T1000 (cell line): ENCODE results near the gene LGALS14.
"Not testable (repeated sequence)": the region's sequence is repeated elsewhere in the genome, so short reads cannot be mapped to it uniquely, and the experiment has no call there.

Experiments used
- DNase-seq: peaks from one replicate; lab custom pipeline; 2025; ENCODE audit warnings: mixed read lengths; lab: John Stamatoyannopoulos, UW

LGALS14 gene, protein sequence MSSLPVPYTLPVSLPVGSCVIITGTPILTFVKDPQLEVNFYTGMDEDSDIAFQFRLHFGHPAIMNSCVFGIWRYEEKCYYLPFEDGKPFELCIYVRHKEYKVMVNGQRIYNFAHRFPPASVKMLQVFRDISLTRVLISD

GRCh38 chr19:39704181-39705044 is at the start of gene LGALS14:
LGALS14 (plus strand) TSS chr19:39704481; CDS start chr19:39704529, 48 bp downstream.
- DNase-seq = no peak

DNA sequence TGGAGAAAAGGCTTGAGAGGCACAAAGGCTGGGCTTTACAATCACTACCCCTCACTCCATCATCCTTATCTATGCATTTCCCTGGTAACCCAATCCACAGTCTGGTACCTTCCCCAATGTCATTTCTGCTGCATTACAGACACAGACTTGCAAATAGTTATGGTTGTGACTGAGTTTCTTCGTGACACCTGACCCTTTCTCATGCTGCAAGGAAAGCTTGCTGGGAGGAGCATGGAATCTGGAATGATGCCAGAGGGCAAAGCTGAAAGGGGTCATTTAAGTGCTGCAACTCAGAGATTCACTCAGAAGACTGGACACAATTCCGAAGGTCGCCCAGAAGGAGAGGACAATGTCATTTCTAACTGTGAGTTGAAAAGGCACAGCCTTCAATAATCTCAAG is 48.7 kb upstream of the LGALS14 start, which contains the start of gene LGALS16:
LGALS16 (plus strand) TSS at position 301 of the 400 bp plus-strand sequence; CDS start at position 350, 49 bp downstream.
- DNase-seq = no peak

GRCh38 chr19:39659791-39660190 is 44.5 kb upstream of the LGALS14 start:
- no peak for DNase-seq

DNA sequence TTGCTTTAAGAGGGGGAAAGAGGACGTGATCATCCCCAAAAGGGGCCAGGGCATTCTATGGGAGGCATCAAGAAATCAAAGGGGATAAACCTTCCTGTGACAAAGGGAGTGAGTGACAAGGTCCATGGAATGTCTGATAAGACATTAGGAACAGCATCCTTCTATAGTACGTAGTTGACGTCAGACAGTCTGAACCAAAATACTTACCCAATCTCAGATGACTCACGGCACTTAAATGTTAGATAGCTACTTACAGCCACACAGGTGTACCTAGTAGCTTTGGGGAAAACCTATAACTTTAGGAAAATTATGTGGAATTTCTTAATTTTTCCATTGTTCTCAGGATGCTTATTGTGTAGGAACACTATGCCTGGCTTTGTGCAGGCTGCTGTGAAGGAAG is 43.6 kb upstream of the LGALS14 start:
- no peak for DNase-seq

GRCh38 chr19:39661565-39661964 is 42.7 kb upstream of the LGALS14 start:
- DNase-seq = no peak

GRCh38 chr19:39669860-39670259 is 34.4 kb upstream of the LGALS14 start:
- not testable (repeated sequence) for DNase-seq

GRCh38 chr19:39670998-39671397 is 33.3 kb upstream of the LGALS14 start:
- no peak for DNase-seq

GRCh38 chr19:39671739-39672363 is 32.4 kb upstream of the LGALS14 start:
- DNase-seq = no peak

GRCh38 chr19:39672473-39672872 is 31.8 kb upstream of the LGALS14 start:
- DNase-seq = no peak

GRCh38 chr19:39673862-39674261 is 30.4 kb upstream of the LGALS14 start:
- DNase-seq = not testable (repeated sequence)

- DNase-seq = no peak
Observed at GRCh38 chr19:39676004-39676403, 28.3 kb upstream of the LGALS14 start.

- no peak for DNase-seq
Observed at GRCh38 chr19:39677961-39678889, 26.1 kb upstream of the LGALS14 start.

GRCh38 chr19:39679056-39679790 is 25.1 kb upstream of the LGALS14 start:
- DNase-seq = no peak

DNA sequence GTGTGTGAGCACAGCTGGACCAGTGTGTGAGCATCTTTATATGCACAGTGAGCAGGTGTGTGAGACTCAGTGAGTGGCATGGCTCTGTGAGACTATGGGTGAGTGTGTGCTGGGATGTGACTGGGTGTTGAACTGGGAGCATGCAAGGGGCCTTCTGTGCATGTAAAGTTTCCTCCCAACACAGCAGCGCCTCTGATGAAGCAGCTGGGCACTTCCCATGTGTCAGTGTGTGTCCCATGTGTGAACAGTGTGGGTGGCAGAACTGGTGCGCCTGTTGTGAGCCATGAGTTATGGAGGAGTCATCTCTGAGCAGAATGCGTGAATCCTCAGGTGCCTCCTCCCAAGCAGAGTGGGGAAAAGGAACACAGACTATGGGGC is 24.5 kb upstream of the LGALS14 start:
- no peak for DNase-seq

DNA sequence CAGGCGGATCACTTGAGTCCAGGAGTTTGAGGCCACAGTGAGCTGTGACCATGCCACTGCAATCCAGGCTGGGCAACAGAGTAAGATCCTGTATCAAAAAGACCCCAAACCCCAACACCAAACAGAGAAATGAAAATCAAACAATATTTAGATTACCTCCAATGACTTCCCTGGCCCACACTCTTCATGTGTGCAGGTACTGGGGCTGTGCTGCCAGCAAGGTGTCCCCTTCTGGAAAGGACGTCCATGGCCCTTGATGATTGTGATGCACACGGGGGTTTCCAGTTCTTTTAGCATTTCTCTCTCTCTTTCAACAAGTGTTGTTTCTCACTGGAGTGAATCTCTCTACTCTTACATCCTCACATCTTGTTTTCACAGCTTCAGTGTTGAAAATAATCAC is 23.7 kb upstream of the LGALS14 start:
- DNase-seq = no peak

- DNase-seq = no peak
Observed at GRCh38 chr19:39681416-39681815, 22.9 kb upstream of the LGALS14 start.

GRCh38 chr19:39684267-39684666 is 20.0 kb upstream of the LGALS14 start:
- no peak for DNase-seq

DNA sequence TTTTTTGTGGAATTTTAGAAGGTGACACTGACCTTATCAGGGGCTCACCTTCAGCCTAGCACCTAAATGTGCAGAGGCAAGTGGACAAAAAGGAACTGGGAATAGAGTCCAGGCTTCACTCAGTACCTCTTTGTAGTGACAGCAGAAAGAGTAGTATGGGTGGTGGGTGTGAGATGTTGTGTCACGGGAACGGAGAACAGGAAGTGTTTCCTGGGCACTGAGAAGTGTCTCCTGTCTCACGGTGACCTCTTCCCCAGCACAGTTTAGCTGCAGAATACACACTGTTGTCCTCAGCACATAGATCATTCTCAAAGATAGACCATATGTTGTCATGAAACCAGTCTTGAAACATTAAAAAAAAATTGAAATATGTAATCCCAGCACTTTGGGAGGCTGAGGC is 17.5 kb upstream of the LGALS14 start:
- DNase-seq = no peak

GRCh38 chr19:39688637-39689036 is 15.6 kb upstream of the LGALS14 start:
- not testable (repeated sequence) for DNase-seq

- DNase-seq = no peak
Observed at GRCh38 chr19:39692166-39692565, 12.1 kb upstream of the LGALS14 start.

GRCh38 chr19:39692822-39693221 is 11.5 kb upstream of the LGALS14 start:
- DNase-seq = no peak
